Measurements from ENCODE around the gene GGNBP2. TPM values are rescaled to one million over a fixed set of nuclear protein-coding genes. Genes with fewer than 3 reads are reported as not detected.

The GGNBP2 gene
- total RNA-seq, 2 donors from 2014 or later, result 67.6 to 81.0 TPM

GRCh38 chr17:36576793-36577192 lies 32.1 kb downstream of the GGNBP2 start:
- Histone ChIP-seq H3K4me3 (no peak overlapping the region), H3K27me3 (no peaks in the 10 kb centered on the region), H3K9me3 (no peaks in the 10 kb centered on the region), H3K9ac (ENCODE audit: low read depth in 2 of 2, low read length in 2 of 2) (no peak overlapping the region), H3K4me1 (no peaks in the 10 kb centered on the region), H3K36me3 (peaks cover 13% of the 10 kb centered on the region), H3K27ac (no peak overlapping the region)
- intact Hi-C loops (cut with DNase I), result no loop called here
- no peak for DNase-seq
- no peak for TF ChIP-seq CTCF (IDR thresholded peaks at IDR 0.05)

- Histone ChIP-seq H3K27me3 (no peaks in the 10 kb centered on the region), H3K27ac (no peak overlapping the region), H3K9me3 (no peaks in the 10 kb centered on the region), H3K36me3 (peaks cover 9% of the 10 kb centered on the region), H3K9ac (ENCODE audit: low read depth in 2 of 2, low read length in 2 of 2) (no peak overlapping the region), H3K4me3 (no peak overlapping the region), H3K4me1 (no peaks in the 10 kb centered on the region)
- no peak for TF ChIP-seq CTCF (IDR thresholded peaks at IDR 0.05)
- no peak for DNase-seq
- intact Hi-C loops (cut with DNase I), result no loop called here
These were observed 34.0 kb downstream of the GGNBP2 start for GRCh38 chr17:36578671-36579070.

- no peak for TF ChIP-seq CTCF (IDR thresholded peaks at IDR 0.05)
- Histone ChIP-seq H3K9me3 (no peaks in the 10 kb centered on the region), H3K9ac (ENCODE audit: low read depth in 2 of 2, low read length in 2 of 2) (no peak overlapping the region), H3K4me3 (no peak overlapping the region), H3K27me3 (no peaks in the 10 kb centered on the region), H3K27ac (no peak overlapping the region), H3K36me3 (peaks cover 12% of the 10 kb centered on the region), H3K4me1 (no peaks in the 10 kb centered on the region)
- DNase-seq, result no peak
- intact Hi-C loops (cut with DNase I), result no loop called here
These were observed 39.1 kb downstream of the GGNBP2 start for GRCh38 chr17:36583787-36584186.

- no peaks in the 10 kb centered on the region for H3K9me3 ChIP-seq
- no peak for TF ChIP-seq CTCF (IDR thresholded peaks at IDR 0.05)
- peaks cover 3% of the 10 kb centered on the region for H3K36me3 ChIP-seq
- no peak overlapping the region for H3K9ac ChIP-seq (ENCODE audit: low read depth in 2 of 2, low read length in 2 of 2)
- H3K27me3 ChIP-seq, result no peaks in the 10 kb centered on the region
- intact Hi-C loops (cut with DNase I), result no loop called here
- H3K4me1 ChIP-seq, result no peaks in the 10 kb centered on the region
- DNase-seq, result no peak
- H3K27ac ChIP-seq, result no peak overlapping the region
- H3K4me3 ChIP-seq, result no peak overlapping the region
These were observed 41.4 kb downstream of the GGNBP2 start for GRCh38 chr17:36586138-36586537.

GRCh38 chr17:36590082-36590481 lies 45.4 kb downstream of the GGNBP2 start:
- no peaks in the 10 kb centered on the region for H3K4me1 ChIP-seq
- no peak for DNase-seq
- no peaks in the 10 kb centered on the region for H3K27me3 ChIP-seq
- no peaks in the 10 kb centered on the region for H3K9me3 ChIP-seq
- no peak overlapping the region for H3K9ac ChIP-seq (ENCODE audit: low read depth in 2 of 2, low read length in 2 of 2)
- H3K36me3 ChIP-seq, result peaks cover 2% of the 10 kb centered on the region
- H3K4me3 ChIP-seq, result no peak overlapping the region
- no peak overlapping the region for H3K27ac ChIP-seq
- TF ChIP-seq CTCF (IDR thresholded peaks at IDR 0.05), result no peak
- intact Hi-C loops (cut with DNase I), result loop anchor here (5.0 kb wide), 1 partner anchor 43 kb away; no protein-coding TSS in a partner anchor

All from colonic mucosa (tissue), 4 donors.